Measurements from ENCODE around the gene F10.
"Not testable (repeated sequence)": the region's sequence is repeated elsewhere in the genome, so short reads cannot be mapped to it uniquely, and the experiment has no call there.

Gene F10

GRCh38 chr13:113155201-113155600 lies 32.6 kb downstream of the F10 start:
- ATAC-seq, result no peak

GRCh38 chr13:113155982-113156655 lies 33.5 kb downstream of the F10 start:
- ATAC-seq, result no peak

- ATAC-seq, result no peak
These were observed 34.8 kb downstream of the F10 start for GRCh38 chr13:113157206-113157928.

GRCh38 chr13:113157929-113158747 lies 35.5 kb downstream of the F10 start, which contains the start of gene PROZ:
PROZ (plus strand) TSS chr13:113158648; CDS start chr13:113158661, 13 bp downstream.
- ATAC-seq, result no peak

- ATAC-seq, result no peak
These were observed 36.3 kb downstream of the F10 start for GRCh38 chr13:113158946-113159345.

- ATAC-seq, result no peak
These were observed 37.1 kb downstream of the F10 start for GRCh38 chr13:113159701-113160100.

GRCh38 chr13:113160983-113161382 lies 38.4 kb downstream of the F10 start:
- peak in 1 of 2 donors; percentile 4 for ATAC-seq

- peak in 1 of 2 donors; percentile 34 for ATAC-seq
These were observed 38.8 kb downstream of the F10 start for GRCh38 chr13:113161433-113161832.

- ATAC-seq, result not testable (repeated sequence)
These were observed 39.4 kb downstream of the F10 start for GRCh38 chr13:113161975-113162374.

- peak in 1 of 2 donors; percentile 36 for ATAC-seq
These were observed 40.4 kb downstream of the F10 start for GRCh38 chr13:113162783-113163685.

- no peak for ATAC-seq
These were observed 41.9 kb downstream of the F10 start for GRCh38 chr13:113164492-113164891.

GRCh38 chr13:113166266-113166665 lies 43.7 kb downstream of the F10 start:
- ATAC-seq, result peak in 1 of 2 donors; percentile 42

- no peak for ATAC-seq
These were observed 44.1 kb downstream of the F10 start for GRCh38 chr13:113166681-113167080.

GRCh38 chr13:113167155-113167554 lies 44.6 kb downstream of the F10 start:
- ATAC-seq, result no peak

- no peak for ATAC-seq
These were observed 45.0 kb downstream of the F10 start for GRCh38 chr13:113167575-113167974.

- no peak for ATAC-seq
These were observed 45.6 kb downstream of the F10 start for GRCh38 chr13:113168211-113168610.

GRCh38 chr13:113169277-113170272 lies 47.0 kb downstream of the F10 start:
- ATAC-seq, result no peak

- no peak for ATAC-seq
These were observed 47.9 kb downstream of the F10 start for GRCh38 chr13:113170511-113170910.

- no peak for ATAC-seq
These were observed 48.9 kb downstream of the F10 start for GRCh38 chr13:113171250-113172125.

- no peak for ATAC-seq
These were observed 49.9 kb downstream of the F10 start for GRCh38 chr13:113172419-113172926.

Measured in activated CD4-positive, CD25-positive, alpha-beta regulatory T cell treated with anti-CD3 and anti-CD28 coated beads, Interleukin-2, amount 50 U/mL, for 24 hours (primary cell).